Measurements from ENCODE around the gene ADORA1.

ADORA1 gene

DNA sequence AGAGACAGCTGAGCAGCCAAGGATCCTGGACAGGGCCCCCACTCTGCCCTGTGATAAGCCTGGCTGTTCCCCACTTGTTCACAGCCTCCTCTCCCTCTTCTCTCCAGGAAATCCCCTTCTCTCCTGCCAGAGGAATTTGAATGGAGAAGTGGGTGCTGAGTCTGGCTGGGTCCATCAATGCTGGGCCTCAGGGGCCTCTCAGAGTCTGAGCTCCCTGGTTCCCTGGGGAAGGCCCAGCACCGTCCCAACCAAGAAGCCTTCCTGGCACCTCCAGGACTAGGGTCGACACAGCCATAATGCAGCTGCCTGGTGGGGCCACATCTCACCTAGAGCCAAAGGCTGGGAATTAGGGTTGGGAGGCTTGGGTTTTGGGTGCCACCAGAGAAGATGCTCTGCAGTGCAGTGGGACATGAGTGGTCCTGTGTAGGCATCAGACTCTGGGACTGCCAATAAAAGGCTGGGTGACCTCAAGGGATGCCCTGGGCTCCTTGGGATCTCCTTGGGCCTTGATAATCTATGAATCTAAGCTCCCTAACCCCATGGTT is 45.6 kb downstream of the ADORA1 start:
- no peak for DNase-seq (ENCODE audit: low read depth)

DNA sequence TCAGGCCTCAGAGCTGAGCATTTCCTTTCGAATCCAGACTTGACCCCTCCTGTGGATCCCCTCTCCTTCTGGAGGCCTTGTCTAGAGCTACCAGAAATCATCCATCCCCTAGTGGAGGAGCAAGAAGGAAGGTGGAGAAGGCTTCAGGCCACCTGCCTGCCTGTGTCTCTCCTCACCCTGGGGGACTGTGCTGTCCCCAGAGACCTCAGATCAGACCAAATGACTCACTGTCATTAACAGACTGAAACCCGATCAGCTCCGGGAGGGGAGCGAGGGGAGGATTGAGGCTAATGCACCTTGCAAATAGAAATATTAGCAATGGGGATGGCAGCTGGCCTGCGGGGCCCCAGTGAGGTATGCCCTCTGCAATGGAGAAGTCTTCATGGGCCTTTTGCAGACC is 46.0 kb downstream of the ADORA1 start:
- no peak for DNase-seq (ENCODE audit: low read depth)

DNA sequence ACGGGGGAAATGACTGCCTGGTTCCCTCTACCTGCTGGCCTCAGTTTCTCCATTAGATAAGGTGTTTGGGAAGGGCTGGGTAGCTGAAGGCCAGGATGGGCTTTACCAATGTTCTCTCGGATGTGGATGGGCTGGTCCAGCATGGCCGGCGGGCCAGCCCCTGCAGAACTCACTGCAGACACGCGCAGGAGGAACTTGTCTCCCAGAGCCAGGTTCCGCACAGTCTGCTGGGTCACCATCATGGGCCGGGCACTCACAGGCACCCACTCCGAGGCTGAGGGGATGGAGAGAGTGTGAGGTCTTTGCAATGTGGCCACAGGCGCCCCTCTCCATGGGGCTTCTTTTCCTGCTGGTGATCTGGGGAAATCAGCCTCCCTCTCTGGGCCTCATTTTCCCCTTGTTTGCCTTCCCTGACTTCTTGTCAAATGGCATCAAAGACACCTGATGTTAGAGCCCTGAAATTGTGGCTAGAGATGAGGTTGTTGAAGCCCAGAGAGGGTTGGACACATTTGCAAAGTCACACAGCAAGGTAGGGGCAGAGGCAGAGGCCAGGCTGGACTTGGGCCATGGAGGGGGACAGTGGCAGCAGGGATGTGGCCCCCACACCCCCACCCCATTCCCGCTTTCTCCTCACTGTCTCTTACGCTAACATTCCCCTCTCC is 46.9 kb downstream of the ADORA1 start:
- no peak for DNase-seq (ENCODE audit: low read depth)

DNA sequence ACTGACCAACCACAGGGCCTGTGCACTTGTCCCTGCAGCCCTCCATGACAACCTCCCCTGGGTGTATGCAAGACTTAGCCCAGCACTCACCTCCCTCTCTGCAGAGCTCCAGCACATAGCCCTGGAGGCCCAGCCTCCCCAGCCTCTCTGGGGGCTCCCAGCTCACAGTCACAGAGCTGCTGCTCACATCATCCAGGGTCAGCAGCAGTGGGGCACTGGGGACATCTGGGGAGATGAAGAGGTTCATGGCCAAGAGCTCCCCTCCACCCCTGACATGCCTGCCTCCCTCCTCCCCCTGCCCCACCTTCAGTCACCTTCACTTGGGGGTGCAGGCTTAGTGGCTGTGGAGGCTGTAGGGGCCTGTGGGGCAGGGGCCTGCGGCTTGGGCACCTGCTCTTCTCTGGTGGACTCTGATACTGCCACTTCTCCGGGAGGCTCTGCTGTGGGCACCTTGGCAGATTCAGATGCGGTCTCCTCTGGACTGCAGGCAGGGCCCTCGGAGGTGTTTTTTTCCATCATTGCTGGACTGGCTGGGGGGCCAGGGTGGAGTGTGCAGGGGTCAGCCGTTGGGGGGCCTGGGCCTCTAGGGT is 47.8 kb downstream of the ADORA1 start, which contains the start of gene MYBPH:
Gene MYBPH, minus strand, starts transcription at position 590 of the 590 bp plus-strand sequence. Its CDS starts 71 bp downstream, at position 519.
- DNase-seq (ENCODE audit: low read depth): no peak

DNA sequence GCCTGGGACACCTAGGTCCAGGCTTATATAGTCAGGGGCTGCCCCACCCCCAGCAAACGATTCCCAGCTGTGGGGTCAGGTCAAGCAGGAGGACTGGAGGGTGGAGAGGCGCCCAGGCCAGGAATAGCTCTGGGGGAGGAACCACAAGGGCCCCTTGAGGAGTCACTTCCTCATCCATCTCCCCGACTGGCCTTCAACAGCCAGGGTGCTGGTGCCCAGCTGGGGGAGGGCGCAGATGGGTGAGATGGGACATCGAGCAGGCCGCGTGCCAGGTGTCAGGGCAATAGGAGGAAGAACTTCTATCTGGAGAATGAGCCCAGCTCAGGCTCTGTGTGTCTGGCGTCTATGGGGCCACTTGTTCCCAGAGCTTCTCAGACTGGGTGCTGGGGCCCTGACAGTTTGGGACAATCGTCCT is 48.3 kb downstream of the ADORA1 start:
- no peak for DNase-seq (ENCODE audit: low read depth)

DNA sequence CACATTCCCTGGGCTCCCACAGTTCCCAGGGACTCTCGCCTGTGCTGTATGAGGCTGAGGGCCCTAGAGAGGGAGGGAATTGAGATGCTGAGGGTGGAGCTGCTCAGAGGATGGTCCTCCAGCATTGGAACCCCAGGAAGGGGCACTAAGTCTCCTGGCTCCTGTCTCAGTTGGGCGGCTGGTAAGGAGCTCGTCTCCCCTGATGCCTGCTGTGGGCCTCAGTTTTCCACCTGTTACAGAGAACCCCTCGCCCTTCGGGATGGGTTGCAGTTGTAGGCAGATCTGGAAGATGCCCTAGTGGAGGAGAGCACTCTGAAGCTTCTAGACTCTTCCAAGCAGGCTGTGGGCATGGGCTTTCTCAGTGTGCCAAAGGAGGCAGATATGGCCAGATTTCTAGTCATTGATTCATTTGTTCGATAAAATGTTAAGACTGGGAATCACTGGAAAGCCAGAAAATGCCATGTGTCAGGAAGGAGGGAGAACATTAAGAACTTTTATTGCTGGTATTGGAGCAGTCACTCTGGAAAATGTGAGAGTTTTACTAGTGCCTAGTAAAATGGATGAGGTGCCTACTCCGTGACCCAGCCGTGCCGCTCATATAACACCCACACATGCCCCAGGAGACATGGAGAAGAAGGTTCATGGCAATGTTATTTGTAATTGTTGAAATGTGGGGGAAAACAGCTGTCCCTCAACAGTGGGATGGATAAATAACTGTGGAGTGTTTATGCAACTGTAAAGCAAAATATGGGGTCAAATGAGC is 48.9 kb downstream of the ADORA1 start:
- DNase-seq (ENCODE audit: low read depth): no peak

DNA sequence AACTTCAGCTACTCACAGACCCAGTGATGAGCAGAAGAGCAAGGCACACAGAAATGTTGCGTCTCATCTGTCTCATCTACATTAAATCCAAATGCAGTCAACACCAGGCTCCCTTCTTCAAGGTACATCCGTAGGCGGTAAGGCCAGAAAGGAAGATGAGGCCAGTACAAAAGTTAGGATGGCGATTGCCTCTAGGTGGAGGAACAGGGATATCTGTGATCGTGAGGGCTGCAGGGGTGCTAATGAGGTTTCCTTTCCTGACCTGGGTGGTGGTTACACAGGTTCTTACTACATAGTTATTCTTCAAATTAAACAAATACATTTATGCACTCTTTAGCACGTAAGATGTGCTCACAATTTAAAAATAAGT is 49.5 kb downstream of the ADORA1 start:
- no peak for DNase-seq (ENCODE audit: low read depth)

DNA sequence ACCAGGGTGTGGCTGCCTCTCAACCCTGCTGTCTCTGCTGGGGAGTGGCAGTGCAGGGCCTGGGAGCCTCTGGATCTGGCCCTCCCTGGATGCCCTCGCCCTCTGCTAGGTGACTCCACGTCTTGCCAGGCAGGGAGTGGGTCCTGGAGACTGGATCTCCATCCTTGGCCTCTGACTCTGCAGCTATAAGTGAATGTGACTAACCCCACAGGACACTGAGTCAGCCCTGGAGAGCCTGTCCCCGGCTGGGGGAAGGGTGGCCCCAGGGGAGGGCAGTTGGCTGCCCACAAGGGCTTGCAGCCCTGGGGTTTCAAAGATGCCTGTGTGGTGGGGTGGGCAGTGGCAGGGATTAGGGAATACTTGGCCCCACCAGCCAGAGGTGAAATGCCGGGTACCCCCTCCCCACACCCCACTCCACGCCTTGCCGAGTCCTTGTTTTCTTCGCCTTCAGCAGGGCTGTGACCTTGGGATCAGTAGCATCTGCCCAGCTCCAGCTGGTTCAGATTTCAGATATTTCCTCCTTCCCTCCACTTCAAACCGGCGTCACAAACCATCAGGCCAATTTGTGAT is 50.0 kb downstream of the ADORA1 start:
- DNase-seq (ENCODE audit: low read depth): no peak

DNA sequence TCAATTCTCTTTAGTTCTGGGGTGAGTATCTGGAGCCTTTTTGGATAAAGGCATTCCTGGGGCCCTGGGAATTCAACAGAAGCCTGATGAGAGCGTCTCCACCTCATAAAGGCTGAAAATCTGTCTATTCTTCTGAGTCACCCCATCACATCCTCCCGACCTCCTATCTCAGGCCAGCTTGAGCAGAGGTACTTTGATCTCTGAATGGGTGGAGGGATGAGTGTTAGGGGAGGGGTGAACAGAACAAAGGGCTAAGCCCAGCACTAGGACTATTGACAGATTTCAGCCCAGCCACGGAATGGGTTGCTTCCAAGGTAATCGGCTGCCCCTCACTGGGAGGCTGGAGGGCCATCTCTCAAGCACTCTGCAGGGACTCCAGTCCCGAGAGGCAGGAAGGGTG is 50.6 kb downstream of the ADORA1 start:
- no peak for DNase-seq (ENCODE audit: low read depth)

DNA sequence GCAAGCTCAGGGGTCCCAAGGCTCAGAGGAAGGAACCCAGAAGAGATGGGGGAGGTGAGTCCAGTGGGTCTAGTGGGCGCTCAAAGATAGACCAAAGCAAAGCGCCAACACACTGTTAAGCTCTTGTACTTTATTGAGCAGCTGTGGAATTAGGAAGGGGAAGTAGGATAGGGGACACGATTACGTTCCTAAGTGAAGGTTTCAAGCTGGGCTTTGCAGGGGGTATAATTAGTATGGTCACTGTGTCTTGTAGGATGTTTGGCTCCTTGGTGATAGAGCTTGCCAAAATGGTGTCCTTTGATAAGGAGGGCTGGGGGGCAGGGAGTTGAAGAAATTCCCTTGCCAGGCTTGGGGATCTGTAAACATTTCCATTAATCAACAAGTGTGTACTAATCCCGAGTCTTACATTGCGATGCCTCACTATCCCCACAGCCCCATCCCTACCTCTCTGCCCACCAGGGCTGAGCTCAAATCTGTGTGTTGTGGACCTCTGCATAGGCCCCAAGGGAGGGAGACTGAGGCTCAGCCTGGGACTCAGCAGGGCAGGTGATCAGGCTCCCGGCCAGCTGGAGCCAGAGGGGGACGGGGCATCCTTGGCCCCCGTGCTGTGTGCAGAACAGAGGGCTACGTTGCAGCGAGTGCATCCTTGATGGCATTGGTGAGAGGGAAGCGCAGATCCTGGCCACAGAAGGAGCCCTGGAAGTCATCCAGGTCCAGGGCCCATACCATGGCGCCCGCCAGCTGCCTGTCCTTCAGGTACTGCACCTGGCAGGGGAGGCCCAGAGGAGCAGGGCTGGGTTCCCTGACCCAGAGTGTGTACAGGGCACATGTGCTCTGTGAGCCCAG is 51.5 kb downstream of the ADORA1 start:
- DNase-seq (ENCODE audit: low read depth): no peak

DNA sequence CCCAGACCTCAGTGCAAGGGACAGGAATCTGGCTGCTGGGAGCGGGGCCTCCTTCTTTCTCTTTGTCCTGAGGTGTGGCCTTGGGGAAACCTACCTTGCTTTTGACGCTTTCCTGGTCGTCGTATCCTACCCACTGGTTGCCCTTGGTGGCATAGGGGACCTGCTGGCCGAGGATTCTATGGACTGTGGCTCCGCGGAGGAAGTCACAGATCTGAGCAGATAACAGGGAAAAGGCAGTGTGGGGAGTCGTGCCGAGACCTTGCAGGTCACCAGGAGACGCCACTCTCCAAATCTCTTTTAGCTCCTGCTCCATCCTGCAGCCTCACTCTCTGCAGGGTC is 52.1 kb downstream of the ADORA1 start:
- DNase-seq (ENCODE audit: low read depth): no peak

DNA sequence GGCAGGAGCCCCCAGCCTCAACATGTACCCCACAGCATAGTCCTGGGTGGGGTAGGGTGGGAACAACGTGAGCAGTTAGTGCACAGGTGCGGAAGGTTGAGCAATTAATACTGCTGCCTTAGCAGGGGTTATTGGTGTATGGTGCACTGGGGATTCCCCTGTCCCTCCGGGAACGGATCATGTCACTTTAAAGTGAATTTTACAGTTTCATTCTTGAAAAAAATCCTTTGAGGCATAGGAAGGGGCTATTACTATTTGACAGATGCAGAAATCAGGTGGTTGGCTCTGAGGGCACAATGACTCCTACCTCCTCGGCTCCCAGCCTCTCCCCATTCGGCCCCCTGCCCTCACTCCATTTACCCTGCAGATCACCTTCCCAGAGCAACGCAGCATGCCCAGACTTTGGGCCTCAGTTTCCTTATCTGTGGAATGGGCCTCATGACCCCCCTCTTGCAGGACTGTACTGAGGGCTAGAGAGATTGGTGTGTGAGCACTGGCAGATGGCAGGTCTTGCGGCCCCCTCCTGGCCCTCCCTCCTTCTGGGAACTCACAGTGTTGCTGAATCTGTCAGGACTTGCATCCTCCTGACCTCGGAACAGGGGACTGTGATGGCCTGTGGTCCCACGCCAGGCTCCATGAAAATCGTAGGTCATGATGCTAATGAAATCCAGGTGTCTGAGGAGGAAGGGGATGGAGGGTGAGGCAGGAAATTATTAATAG is 53.2 kb downstream of the ADORA1 start:
- DNase-seq (ENCODE audit: low read depth): no peak

DNA sequence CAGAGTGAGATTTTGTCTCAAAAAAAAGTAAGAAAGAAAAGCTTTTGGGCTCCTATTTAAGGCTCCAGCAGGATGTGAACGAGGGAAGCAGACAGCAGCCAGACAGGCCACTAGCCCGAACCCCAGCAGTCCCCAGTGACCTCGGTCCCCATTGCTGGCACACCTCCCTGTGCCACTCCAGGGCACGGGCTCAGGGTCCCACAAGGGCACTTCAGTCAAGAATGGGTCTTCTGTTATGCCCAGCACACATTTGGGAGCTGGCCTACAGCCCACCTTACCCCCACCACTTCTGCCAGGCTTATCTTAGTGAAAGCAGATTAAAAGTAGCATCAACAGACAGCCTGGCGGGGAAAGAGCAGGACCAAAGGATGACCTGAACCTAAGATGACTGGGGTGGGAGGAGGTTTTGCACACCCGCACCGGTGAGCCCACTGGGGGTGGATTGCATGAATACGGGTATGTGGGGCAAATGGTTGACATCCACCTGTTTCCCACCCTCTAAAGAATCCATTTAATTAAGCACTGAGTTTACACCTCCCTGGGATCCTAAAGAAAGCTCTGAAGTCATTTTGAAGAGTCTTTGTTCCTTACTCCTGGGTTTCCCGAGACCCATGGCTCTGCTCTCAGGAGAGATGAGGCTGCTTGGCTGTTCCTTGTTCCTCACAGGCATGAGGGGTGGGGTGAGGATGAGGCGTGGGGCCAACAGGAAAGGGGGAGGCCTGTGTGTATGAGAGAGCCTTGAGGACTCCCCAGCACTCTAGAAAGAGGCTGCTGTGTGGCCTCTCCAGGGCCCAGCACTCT is 54.3 kb downstream of the ADORA1 start:
- DNase-seq (ENCODE audit: low read depth): no peak

DNA sequence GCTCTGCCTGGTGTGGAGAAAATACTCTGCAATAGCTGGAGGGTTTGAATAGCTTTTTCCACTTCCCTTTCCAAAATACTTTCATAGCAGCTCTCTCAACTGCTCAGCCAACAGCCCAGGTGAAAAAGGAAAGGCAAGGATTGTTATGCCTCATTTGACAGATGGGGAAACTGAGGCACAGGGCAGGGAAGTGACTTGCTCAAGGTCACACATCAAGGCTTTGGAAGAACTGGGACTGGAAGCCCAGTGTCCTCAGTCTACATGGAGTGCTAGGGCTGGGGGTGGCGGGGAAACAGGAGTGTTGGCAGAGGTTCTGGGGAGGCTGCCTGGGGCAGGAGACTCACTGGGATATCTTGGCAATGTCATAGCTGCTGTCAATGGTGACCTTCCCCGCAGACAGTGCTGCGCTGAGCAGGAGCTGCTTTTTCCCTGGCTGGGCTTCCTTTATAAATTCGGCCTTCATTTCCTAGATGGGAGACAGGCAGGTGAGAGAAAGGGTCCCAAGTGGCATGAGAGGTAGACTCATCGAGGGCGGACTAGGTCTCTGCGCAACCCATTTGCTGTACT is 54.9 kb downstream of the ADORA1 start:
- DNase-seq (ENCODE audit: low read depth): no peak

DNA sequence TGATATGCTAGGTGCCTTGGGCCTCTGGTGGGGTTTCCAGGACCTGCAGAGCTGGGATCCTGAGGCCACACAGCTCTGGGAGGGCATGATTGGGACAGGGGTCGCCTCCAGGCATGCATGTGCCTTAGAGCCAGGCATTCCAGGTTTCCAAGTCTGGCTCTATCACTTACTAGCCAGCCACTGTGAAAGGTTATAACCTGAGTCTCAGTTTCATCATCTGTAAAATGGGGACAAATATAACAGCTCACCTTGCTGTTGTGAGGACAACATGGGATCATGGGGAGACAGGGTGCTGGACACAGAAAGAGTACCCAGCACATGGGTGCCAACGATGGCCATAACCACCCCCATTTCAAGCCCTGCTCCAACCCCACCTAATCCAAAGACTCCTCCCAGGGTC is 56.3 kb downstream of the ADORA1 start:
- no peak for DNase-seq (ENCODE audit: low read depth)

DNA sequence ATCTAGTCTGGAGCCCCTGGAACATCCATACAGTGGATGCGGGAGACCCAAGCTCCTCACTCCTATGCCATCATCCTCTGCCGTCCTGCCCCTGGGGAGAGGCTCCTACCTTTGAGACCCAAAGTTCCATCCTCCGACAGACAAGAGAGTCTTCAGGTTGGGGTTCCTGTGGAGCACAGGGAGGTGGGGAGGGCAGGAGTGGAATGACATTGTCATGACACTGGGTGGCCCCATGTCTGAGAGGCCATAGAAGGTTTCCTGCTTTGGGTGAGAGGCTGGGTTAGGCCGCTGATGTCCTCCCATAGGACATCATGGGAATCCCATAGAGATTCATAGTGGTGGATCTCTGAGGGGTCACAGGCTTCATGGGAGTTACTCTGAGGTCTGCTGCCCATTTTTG is 56.9 kb downstream of the ADORA1 start:
- DNase-seq (ENCODE audit: low read depth): no peak

DNA sequence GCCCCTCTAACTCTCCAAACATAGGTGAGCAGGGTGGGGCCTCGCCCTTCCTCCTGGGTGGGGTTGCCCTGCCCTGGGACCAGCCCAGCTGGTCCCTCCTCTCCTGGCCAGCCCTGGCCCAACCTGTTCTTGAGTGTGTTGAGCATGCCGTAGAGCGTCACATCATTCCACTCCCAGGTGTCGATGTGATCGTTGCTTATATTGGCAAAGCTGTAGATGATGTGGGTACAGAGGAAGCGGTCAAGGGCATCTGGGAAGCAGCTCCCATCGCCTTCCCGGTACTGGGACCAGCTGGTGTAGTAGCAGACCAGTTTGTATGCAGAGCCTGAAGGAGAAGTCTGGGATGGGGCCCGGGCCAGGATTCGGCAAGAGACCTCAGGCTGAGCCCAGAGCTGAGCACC is 57.5 kb downstream of the ADORA1 start:
- no peak for DNase-seq (ENCODE audit: low read depth)

DNA sequence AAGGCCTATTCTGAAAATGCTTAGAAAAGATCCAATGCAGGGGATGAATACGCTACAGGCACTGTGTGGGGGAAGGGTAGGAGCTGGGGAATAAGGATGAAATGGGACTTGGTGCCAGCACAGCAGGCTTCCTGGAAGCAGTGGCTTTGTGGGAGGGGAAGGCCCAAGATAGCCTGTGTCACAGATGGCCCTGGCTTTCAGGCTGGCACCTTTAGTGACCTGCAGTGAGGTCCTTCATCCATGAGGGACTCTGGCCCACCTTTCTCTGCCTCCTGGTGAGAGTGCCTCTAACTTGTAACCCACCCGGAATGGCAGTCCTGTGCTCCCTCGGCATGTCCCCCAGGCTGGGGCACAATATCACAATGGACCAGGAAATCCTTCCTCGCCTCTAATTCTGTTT is 58.1 kb downstream of the ADORA1 start:
- no peak for DNase-seq (ENCODE audit: low read depth)

DNA sequence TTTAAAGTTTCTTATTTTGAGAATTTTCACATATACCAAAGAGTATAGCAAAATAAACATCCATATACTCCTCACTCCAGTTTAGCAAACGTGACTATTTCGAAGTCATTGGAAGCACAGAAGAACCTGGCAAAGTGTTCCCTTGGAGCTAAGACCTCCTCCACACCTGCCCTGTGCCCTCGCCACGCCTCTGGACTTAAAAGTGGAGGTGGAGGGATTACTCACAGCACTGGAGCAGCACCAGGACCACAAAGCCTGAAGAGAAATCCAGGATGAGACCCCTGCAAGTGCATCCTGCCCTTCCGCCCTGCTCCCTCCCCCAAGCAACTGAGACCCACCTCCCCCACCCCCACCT is 58.5 kb downstream of the ADORA1 start:
- DNase-seq (ENCODE audit: low read depth): no peak

Measured in stimulated activated CD8-positive, alpha-beta memory T cell treated with anti-CD3 and anti-CD28 coated beads, Interleukin-15, amount 100 ng/mL, for 1 hour (primary cell).